Measurements from ENCODE around the gene CARNS1. TPM values are rescaled to one million over a fixed set of nuclear protein-coding genes. Genes with fewer than 3 reads are reported as not detected.

Gene CARNS1
- total RNA-seq, 3 donors from 2014 or later: 0.16 to 4.2 (median 0.66) TPM

DNA sequence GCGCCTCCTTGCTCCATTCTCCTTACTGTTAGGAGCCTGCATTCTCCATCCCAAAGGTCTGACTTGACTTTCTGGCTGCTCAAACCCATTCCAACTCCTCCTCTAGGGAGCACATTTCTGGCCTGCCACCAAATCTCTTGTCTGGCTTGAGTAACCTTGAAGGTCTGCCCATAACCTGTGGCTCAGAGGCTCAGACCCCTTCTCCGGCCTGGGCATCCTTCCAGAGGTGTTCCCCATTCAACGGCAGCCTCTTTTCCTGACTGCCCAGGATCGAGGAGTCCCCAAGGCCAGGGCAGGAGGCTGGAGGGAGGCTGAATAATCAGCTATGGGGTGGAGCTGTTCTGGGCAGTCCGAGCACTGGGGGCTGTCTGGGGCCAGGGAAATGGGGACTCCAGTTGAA lies 21.5 kb upstream of the CARNS1 start:
- Histone ChIP-seq H3K27me3 (no peaks in the 10 kb centered on the region), H3K36me3 (no peaks in the 10 kb centered on the region), H3K4me1 (peaks cover 4% of the 10 kb centered on the region in 2 donors), H3K4me3 (no peak overlapping the region), H3K27ac (no peak overlapping the region), H3K9me3 (no peaks in the 10 kb centered on the region)
- TF ChIP-seq POLR2AphosphoS5 (IDR thresholded peaks at IDR 0.05) (no peak), POLR2A (IDR thresholded peaks at IDR 0.05) (no peak)
- TF ChIP-seq, protein P1, sequence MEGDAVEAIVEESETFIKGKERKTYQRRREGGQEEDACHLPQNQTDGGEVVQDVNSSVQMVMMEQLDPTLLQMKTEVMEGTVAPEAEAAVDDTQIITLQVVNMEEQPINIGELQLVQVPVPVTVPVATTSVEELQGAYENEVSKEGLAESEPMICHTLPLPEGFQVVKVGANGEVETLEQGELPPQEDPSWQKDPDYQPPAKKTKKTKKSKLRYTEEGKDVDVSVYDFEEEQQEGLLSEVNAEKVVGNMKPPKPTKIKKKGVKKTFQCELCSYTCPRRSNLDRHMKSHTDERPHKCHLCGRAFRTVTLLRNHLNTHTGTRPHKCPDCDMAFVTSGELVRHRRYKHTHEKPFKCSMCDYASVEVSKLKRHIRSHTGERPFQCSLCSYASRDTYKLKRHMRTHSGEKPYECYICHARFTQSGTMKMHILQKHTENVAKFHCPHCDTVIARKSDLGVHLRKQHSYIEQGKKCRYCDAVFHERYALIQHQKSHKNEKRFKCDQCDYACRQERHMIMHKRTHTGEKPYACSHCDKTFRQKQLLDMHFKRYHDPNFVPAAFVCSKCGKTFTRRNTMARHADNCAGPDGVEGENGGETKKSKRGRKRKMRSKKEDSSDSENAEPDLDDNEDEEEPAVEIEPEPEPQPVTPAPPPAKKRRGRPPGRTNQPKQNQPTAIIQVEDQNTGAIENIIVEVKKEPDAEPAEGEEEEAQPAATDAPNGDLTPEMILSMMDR (IDR thresholded peaks at IDR 0.05): no peak
- DNase-seq (ENCODE audit: low spot score in 2 of 2): no peak
- intact Hi-C loops (cut with DNase I; ENCODE audit: low total_unique reads): loop anchor here (5.0 to 10.0 kb wide), 2 partner anchors 37 to 111 kb away; partner anchors contain the start of genes CDK2AP2 and PITPNM1

DNA sequence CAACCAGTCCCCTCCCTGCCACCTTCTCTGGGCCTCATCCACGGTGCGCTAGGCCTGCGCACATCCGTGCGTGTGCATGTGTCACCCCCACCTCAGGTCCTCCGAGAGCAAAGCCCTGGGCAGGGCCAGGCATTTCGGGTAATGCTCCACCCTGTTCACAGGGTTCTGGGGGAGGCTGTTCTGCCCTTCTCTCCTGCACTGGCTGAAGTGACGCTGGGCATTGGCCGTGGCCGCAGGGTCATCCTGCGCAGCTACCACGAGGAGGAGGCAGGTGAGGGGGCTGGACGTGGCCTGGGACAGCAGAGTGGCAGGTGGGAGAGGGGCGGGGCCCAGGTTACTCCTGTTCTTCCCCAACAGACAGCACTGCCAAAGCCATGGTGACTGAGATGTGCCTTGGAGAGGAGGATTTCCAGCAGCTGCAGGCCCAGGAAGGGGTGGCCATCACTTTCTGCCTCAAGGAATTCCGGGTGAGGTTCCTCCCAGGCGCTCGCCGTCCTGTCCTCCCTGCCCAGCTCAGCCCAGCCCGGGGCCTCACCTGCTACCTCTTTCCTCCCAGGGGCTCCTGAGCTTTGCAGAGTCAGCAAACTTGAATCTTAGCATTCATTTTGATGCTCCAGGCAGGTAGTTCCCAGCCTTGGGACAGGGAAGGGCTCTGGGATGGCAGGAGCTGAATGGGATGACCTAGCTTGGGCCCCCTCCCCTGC lies 19.8 kb upstream of the CARNS1 start:
- no peaks in the 10 kb centered on the region for H3K9me3 ChIP-seq
- TF ChIP-seq POLR2AphosphoS5 (IDR thresholded peaks at IDR 0.05): no peak
- no peak for TF ChIP-seq POLR2A (IDR thresholded peaks at IDR 0.05)
- TF ChIP-seq, protein P1 (IDR thresholded peaks at IDR 0.05): no peak
- H3K4me3 ChIP-seq: no peak overlapping the region
- no peak overlapping the region for H3K27ac ChIP-seq
- no peak for DNase-seq (ENCODE audit: low spot score in 2 of 2)
- H3K4me1 ChIP-seq: peaks cover 15 to 18% of the 10 kb centered on the region in 2 donors
- H3K36me3 ChIP-seq: no peaks in the 10 kb centered on the region
- H3K27me3 ChIP-seq: no peaks in the 10 kb centered on the region
- intact Hi-C loops (cut with DNase I; ENCODE audit: low total_unique reads): loop anchor here (10.0 kb wide), 1 partner anchor 109 kb away; the partner anchor contains the start of genes CDK2AP2 and PITPNM1

DNA sequence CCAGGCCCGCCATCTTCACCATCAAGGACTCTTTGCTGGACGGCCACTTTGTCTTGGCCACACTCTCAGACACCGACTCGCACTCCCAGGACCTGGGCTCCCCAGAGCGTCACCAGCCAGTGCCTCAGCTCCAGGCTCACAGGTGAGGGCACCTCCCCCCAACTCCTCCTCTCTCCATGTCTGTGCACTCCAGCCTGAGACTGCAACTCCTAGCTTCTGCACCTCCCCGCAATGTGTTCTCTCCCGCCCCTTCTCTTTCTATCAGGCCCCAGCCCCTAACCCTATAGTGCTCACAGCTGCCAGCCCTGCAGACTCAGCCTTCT lies 19.3 kb upstream of the CARNS1 start:
- Histone ChIP-seq H3K36me3 (no peaks in the 10 kb centered on the region), H3K4me1 (peaks cover 16 to 18% of the 10 kb centered on the region in 2 donors)

DNA sequence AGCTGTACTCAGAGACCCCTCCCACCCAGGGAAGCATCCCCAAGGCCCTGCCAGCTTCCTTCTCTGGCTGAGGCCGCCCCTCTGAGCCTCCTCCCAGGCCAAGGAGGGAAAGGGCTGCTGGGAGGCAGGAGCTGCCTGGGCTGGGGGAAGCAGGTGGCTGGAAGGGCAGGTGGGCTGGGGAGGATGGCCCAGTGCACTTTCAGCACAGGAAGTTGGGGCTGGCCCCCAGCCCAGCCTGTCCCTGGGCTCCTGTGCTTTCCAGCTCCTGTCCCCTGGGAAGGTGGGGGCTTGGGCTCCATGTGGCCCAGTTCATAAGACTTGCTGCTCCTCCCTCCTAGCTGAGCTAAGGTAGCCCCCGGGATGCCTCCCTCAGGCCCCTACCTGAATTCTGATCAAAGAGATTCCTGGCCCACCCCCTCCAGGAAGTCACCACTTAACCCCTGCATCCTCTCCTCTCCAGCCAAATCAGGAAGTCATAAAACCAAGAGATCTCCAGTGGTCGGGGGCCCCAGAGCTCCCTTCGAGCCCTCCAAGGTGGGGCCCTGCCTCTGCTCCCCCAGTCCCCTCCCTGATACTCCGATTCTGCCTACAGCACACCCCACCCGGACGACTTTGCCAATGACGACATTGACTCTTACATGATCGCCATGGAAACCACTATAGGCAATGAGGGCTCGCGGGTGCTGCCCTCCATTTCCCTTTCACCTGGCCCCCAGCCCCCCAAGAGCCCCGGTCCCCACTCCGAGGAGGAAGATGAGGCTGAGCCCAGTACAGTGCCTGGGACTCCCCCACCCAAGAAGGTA lies 18.7 kb upstream of the CARNS1 start:
- H3K27ac ChIP-seq: no peak overlapping the region
- peaks cover 16 to 18% of the 10 kb centered on the region in 2 donors for H3K4me1 ChIP-seq
- no peaks in the 10 kb centered on the region for H3K36me3 ChIP-seq
- TF ChIP-seq POLR2AphosphoS5 (IDR thresholded peaks at IDR 0.05) (no peak), POLR2A (IDR thresholded peaks at IDR 0.05) (no peak)
- TF ChIP-seq, protein P1 (IDR thresholded peaks at IDR 0.05): no peak
- intact Hi-C loops (cut with DNase I; ENCODE audit: low total_unique reads): loop anchor here (10.0 kb wide), 1 partner anchor 108 kb away; the partner anchor contains the start of genes CDK2AP2 and PITPNM1
- H3K27me3 ChIP-seq: no peaks in the 10 kb centered on the region
- no peak overlapping the region for H3K4me3 ChIP-seq
- no peak for DNase-seq (ENCODE audit: low spot score in 2 of 2)
- no peaks in the 10 kb centered on the region for H3K9me3 ChIP-seq

More for the DNA sequence above, 19.3 kb upstream of the CARNS1 start:
- intact Hi-C loops (cut with DNase I; ENCODE audit: low total_unique reads): loop anchor here (10.0 kb wide), 1 partner anchor 109 kb away; the partner anchor contains the start of genes CDK2AP2 and PITPNM1
- H3K4me3 ChIP-seq: no peak overlapping the region
- H3K27ac ChIP-seq: no peak overlapping the region
- no peak for DNase-seq (ENCODE audit: low spot score in 2 of 2)
- no peaks in the 10 kb centered on the region for H3K27me3 ChIP-seq
- no peaks in the 10 kb centered on the region for H3K9me3 ChIP-seq
- TF ChIP-seq POLR2AphosphoS5 (IDR thresholded peaks at IDR 0.05) (no peak), POLR2A (IDR thresholded peaks at IDR 0.05) (no peak)
- TF ChIP-seq, protein P1 (IDR thresholded peaks at IDR 0.05): no peak

Data from breast epithelium (tissue), 4 donors.